GM13976 (cell line): ENCODE measurements around the gene SSPN.
"Not testable (repeated sequence)": the region's sequence is repeated elsewhere in the genome, so short reads cannot be mapped to it uniquely, and the experiment has no call there.

Source experiments
- DNase-seq: peaks from one replicate; pipeline ENCODE4 v3.0.0; 2012; ENCODE audit warnings: low spot score
- in situ Hi-C: fragments of 300-500 bp; cut with MboI; formaldehyde crosslinking; loops from one replicate; pipeline ENCODE4 v1.12.0; 2022; ENCODE audit warnings: low sequenced_read_pairs, mixed read lengths, inconsistent platforms; ENCODE audit not compliant: unreplicated experiment
- TF ChIP-seq, protein P1 (sequence below): IDR thresholded peaks from 2 replicates; pipeline ENCODE4 v1.5.1; 2012; ENCODE audit warnings: borderline replicate concordance, mild to moderate bottlenecking; ENCODE audit not compliant: insufficient read depth; ENCODE audit errors: extremely low read depth, missing control alignments, control extremely low read depth

The SSPN gene

GRCh38 chr12:26231921-26232320, 36.5 kb downstream of the SSPN start:
- no peak for DNase-seq
- in situ Hi-C loops: no loop called here
- TF ChIP-seq, protein P1, sequence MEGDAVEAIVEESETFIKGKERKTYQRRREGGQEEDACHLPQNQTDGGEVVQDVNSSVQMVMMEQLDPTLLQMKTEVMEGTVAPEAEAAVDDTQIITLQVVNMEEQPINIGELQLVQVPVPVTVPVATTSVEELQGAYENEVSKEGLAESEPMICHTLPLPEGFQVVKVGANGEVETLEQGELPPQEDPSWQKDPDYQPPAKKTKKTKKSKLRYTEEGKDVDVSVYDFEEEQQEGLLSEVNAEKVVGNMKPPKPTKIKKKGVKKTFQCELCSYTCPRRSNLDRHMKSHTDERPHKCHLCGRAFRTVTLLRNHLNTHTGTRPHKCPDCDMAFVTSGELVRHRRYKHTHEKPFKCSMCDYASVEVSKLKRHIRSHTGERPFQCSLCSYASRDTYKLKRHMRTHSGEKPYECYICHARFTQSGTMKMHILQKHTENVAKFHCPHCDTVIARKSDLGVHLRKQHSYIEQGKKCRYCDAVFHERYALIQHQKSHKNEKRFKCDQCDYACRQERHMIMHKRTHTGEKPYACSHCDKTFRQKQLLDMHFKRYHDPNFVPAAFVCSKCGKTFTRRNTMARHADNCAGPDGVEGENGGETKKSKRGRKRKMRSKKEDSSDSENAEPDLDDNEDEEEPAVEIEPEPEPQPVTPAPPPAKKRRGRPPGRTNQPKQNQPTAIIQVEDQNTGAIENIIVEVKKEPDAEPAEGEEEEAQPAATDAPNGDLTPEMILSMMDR: no peak

GRCh38 chr12:26233631-26234030, 38.3 kb downstream of the SSPN start:
- TF ChIP-seq, protein P1: no peak
- in situ Hi-C loops: no loop called here
- no peak for DNase-seq

- in situ Hi-C loops, DNase-seq: not testable (repeated sequence)
Measured at GRCh38 chr12:26235465-26235864, 40.1 kb downstream of the SSPN start.

GRCh38 chr12:26238341-26239121, 43.2 kb downstream of the SSPN start:
- no peak for DNase-seq
- TF ChIP-seq, protein P1: no peak
- in situ Hi-C loops: no loop called here

- no peak for DNase-seq
- in situ Hi-C loops: no loop called here
- TF ChIP-seq, protein P1: no peak
Measured at GRCh38 chr12:26239122-26239851, 43.9 kb downstream of the SSPN start.

DNA sequence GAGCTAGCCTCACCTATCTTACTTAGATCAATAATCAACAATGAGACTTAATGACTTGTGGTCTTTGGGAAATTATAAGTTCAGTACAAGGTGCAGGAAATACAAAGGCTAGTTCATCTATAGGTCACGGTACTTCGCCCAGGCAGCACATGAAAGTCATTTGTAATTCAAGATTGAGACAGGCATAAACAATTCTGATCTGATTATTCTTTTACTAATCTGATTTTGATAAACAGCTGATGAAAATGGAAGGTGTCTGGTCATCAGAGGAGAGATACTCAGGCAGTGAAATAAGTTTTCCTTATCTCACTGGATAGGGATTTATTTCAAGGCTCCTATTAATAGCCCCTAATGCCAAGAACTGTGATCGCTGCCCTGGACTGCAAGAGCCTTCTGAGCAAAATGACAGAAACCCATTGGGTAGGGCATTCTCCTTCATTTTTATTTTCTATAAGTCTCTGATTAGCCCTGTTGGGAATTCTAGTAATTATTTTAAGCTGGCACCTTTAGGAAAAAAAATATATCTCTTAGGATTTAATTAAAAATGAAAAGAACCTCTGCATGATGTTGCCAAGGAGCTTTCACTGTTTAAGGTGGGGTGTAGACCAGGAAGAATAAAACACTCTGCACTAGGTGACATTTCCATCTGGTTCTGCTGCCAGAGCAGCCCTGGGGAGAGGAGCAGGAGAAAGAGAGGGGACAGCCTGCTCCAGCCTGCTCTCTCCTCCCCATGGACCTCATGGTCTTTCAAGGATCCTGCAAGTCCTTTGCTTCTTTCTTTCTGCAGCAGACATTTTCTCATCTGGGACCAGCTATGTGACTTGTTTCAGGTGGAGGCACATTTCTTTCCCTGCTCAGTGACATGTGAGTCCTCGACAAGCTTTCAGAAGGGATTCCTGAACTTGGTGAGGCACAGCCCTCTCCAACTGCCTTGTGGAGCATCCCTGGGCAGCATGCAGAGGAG, 44.8 kb downstream of the SSPN start:
- TF ChIP-seq, protein P1: no peak
- in situ Hi-C loops: no loop called here
- DNase-seq: no peak
